Measurements from ENCODE around the gene BICRA.
"Not testable (repeated sequence)": the region's sequence is repeated elsewhere in the genome, so short reads cannot be mapped to it uniquely, and the experiment has no call there.

BICRA gene

DNA sequence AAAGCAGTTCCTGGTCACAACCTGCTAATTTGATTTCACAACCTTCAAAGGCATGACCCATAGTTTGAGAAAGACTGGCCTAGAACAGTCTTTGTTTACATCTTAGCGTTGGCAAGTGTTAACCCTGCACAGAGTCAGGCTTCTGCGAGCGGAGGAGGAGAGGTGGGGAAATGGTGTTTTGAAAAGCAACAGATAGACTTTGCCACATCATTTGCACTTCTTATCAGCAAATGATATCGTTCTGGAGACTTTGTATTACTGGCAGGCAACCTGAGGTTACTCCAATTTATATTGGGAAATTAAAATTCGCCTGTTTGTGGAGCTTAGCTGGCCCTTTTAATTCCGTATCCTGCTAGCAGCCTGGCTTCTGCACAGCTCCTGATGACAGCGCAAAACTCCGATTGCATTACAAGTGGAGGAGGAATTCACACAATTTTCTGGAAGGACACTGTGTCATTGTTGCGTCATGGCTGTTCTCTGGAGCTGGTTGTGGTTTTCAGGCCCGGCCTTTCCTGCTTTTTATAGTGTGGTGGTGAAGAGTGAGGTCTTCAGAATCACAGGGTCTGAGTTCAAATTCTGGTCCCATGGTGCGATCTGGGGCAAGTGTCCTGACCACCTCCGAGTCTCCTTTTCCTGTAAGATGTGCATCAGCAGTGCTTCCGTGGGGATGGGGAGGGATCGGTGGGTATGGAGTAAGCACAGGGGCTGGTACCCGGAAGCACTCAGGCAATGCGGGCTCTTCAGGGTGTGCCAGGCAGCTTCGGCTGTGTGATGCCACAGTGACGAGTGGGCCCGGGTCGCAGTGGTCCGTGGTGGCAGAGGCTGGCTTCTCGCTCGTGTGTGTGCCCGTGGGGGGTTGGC lies 55.2 kb downstream of the BICRA start:
- DNase-seq, result no peak

DNA sequence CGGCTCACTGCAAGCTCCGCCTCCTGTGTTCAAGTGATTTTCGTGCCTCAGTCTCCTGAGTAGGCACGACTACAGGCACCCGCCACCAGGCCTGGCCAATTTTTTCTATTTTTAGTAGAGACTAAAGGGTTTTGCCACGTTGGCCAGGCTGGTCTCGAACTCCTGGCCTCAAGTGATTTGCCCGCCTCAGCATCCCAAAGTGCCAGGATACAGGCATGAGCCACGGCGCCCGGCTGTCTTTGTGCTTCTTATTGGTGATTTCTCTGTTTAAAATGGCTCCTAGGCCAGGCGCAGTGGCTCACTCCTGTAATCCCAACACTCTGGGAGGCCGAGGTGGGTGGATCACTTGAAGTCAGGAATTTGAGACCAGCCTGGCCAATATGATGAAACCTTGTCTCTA lies 59.6 kb downstream of the BICRA start:
- DNase-seq, result not testable (repeated sequence)

DNA sequence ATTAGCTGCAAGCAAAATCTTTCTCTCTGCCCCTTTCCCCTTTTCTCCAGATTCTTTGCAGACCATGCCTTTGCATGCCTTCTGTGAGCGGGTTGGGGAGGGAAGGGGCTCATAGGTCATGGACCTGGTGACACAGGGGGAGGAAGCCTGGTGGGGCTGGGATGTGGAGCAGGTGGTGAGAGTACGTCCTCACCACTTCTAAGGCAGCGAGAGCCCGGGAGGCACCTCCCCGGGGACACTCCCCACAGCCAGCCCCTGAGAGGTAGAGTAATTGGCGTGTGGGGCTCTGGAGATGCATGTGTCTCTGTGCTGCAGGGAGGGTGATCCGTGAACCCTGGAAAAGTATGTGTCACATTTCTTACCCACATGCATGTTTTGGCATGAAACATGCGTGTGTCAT lies 61.8 kb downstream of the BICRA start:
- DNase-seq, result no peak

DNA sequence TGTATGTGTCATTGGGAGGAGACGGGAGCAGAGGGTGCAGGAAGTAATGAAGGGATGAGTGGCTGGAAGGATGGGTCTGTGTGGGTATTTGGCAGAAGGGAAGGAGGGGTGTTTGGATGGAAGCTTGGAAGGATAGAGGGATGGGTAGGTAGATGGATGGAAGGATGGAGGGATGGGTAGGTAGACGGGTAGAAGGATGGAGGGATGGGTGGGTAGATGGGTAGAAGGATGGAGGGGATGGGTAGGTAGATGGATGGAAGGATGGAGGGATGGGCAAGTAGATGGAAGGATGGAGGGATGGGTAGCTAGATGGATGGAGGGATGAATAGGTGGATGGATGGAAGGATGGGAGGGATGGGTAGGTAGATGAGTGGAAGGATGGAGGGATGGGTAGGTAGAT lies 62.6 kb downstream of the BICRA start:
- no peak for DNase-seq

DNA sequence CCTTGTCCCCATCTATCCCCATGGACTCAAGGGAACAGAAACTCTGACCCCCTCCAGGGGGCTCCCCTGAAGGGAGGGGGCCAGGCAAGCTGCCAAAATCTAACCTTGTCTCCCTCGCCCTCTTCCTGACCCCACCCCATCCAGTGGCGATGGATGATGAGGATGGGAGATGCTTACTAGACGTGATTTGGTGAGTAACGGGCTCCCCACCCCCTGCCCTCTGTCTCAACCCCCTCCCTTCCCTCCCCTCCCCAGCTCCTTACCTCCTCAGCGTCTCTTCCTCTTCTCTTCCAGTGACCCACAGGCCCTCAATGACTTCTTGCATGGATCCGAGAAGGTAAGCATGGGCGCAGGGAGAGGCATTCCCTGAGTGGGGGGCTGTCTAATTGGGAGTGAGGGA lies 64.5 kb downstream of the BICRA start:
- DNase-seq, result no peak

DNA sequence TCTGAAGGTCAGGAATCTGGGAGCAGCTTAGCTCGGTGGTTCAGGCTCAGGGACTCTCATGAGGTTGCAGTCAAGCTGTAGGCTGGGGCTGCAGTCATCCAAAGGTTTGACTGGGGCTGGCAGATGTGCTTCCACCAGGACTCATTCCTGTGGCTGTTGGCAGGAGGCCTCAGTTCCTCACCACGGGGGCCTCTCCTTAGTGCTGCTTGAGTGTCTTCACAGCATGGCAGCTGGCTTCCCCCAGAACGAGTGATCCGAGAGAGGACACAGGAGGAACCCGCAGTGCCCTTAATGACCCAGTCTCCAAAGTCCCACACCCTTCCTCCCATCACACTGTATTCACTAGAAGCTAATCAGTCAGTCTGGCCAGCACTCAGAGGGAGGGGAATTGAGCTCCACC lies 65.6 kb downstream of the BICRA start:
- DNase-seq, result no peak

DNA sequence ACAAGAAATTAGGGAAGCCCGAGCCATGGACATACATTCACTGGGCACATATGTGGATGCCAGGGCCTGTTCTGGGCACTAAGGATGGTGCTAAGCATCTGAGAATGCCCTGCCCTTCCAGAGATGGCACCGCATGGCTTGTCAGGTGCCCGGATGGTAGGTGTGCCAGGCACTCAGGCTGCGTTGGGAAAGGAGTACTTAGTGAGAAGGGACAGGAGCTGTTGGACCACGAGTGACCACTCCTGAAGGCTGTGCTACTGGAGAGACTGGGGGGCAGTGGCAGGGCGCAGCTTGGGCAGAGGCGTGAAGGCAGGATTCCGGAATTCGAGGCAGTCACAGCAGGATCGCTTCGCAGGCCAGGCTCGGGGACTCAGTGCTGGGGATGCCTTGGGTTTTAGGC lies 66.3 kb downstream of the BICRA start:
- DNase-seq, result no peak

DNA sequence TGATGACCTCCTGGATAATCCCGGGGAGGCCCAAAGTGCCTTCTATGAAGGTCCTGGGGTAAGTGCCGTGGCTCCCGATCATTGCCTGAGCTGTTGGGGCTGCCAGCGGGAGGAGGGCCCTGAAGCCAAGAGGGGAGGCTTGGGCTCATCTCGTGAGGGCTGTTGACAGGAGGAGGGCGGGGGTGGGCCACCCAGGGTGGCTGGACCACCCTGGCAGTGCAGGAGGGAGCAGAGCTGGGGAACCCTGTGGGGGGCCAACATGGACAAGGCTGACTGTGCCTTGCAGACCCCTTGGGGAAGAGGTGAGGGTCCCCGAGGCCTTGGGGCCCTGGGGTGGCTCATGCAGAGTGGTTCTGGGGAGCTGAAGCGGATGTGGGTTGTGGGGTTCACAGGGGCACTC lies 66.9 kb downstream of the BICRA start:
- no peak for DNase-seq

DNA sequence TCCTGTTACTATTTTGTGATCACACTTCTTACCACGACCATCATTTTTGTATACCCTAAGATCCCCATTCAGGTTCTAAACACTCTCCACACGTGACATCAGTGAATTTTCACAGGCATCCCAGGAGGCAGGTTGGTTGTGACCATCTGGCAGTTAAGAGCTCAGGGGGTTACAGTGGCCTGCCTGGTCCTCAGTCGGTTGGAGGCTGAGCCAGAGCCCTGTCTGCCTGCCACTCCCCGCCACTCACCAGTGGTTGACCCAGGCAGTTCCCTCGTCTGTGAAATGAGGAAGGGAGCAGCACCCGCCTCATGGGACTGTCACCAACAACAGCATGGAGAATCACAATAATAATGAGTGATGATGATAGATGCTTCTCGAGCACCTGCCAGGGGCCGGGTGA lies 67.9 kb downstream of the BICRA start:
- no peak for DNase-seq

DNA sequence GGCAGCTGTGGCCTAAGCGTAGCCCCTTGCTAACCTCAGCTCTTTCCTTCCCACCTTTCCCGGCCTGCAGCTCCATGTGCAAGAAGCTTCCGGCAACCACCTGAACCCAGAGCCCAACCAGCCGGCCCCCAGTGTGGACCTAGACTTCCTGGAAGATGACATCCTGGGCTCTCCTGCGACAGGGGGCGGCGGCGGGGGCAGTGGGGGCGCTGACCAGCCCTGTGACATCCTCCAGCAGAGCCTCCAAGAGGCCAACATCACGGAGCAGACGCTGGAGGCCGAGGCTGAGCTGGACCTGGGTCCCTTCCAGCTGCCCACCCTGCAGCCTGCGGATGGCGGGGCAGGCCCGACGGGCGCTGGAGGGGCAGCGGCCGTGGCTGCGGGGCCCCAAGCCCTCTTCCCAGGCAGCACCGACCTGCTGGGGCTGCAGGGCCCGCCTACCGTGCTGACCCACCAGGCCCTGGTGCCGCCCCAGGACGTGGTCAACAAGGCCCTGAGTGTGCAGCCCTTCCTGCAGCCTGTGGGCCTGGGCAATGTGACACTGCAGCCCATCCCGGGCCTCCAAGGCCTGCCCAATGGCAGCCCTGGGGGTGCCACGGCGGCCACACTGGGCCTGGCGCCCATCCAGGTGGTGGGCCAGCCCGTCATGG lies 70.4 kb downstream of the BICRA start:
- no peak for DNase-seq

DNA sequence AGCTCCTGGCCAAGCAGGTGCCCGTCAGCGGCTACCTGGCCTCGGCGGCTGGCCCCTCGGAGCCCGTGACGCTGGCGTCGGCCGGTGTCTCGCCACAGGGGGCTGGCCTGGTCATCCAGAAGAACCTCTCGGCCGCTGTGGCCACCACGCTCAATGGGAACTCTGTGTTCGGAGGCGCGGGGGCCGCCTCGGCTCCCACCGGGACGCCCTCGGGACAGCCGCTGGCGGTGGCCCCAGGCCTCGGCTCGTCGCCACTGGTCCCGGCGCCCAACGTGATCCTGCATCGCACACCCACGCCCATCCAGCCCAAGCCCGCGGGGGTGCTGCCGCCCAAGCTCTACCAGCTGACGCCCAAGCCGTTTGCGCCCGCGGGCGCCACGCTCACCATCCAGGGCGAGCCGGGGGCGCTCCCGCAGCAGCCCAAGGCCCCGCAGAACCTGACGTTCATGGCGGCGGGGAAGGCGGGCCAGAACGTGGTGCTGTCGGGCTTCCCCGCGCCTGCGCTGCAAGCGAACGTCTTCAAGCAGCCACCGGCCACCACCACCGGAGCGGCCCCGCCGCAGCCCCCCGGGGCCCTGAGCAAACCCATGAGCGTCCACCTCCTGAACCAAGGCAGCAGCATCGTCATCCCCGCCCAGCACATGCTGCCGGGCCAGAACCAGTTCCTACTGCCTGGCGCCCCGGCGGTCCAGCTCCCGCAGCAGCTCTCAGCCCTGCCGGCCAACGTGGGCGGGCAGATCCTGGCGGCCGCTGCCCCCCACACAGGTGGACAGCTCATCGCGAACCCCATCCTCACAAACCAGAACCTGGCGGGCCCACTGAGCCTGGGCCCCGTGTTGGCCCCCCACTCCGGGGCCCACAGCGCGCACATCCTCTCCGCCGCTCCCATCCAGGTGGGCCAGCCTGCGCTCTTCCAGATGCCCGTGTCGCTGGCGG lies 71.3 kb downstream of the BICRA start:
- no peak for DNase-seq

DNA sequence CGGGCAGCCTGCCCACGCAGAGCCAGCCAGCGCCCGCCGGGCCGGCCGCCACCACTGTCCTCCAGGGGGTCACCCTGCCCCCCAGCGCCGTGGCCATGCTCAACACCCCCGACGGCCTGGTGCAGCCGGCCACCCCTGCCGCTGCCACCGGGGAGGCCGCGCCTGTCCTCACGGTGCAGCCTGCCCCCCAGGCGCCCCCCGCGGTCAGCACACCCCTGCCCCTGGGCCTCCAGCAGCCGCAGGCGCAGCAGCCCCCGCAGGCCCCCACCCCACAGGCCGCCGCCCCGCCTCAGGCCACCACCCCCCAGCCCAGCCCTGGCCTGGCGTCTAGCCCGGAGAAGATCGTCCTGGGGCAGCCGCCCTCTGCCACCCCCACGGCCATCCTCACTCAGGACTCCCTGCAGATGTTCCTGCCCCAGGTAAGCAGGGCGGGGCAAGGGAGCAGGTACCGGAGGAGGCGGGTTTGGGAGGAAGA lies 72.0 kb downstream of the BICRA start:
- no peak for DNase-seq

DNA sequence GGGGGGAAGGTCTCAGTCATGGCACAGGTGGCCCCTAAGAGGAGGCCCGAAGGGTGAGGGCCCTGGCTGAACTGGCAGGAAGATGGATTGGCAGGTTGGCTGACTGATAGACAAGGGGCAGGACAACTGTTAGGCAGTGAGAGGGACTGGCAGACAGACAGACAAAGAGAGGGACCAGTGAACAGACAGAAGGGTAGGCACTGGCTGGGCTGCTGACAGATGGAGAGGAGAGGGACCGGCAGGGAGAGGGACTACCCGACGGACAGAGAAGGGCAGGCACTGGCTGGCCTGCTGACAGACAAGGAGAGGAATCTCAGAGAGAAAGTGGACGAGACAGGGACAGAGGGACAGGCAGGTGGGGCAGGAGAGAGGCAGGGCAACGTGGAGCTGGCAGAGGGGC lies 72.5 kb downstream of the BICRA start:
- DNase-seq, result no peak

DNA sequence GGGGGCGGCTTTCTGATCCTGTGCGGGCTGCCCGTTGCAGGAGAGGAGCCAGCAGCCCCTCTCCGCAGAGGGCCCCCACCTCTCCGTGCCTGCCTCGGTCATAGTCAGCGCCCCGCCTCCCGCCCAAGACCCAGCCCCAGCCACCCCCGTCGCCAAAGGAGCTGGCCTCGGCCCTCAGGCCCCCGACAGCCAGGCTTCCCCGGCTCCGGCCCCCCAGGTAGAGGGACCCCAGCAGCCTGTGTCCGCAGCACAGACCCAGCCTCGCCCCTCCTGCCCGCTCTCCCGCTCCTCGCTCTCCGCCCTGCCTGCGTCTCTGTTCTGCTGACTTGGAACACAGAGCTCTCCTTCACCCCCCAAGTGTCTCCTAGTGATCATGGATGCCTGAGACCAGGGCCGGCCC lies 73.0 kb downstream of the BICRA start:
- no peak for DNase-seq

DNA sequence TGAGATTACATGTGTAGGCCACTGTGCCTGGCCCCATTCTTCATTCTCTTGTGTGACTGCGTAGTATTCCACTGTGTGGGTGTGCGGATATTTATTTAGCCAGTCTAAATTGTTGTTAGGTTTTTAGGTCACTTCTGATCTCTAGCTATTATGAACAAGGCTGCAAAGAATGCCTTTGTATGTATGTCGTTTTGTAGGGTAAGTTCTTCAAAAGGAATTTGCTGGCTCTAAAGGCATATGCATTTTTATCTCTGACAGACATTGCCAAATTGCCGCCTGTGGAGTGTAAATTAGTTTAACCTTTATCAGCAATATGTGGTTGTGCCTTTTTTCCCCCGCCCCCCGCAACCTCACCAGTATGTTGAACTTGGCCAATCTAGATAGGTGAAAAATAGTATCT lies 74.0 kb downstream of the BICRA start:
- DNase-seq, result no peak

DNA sequence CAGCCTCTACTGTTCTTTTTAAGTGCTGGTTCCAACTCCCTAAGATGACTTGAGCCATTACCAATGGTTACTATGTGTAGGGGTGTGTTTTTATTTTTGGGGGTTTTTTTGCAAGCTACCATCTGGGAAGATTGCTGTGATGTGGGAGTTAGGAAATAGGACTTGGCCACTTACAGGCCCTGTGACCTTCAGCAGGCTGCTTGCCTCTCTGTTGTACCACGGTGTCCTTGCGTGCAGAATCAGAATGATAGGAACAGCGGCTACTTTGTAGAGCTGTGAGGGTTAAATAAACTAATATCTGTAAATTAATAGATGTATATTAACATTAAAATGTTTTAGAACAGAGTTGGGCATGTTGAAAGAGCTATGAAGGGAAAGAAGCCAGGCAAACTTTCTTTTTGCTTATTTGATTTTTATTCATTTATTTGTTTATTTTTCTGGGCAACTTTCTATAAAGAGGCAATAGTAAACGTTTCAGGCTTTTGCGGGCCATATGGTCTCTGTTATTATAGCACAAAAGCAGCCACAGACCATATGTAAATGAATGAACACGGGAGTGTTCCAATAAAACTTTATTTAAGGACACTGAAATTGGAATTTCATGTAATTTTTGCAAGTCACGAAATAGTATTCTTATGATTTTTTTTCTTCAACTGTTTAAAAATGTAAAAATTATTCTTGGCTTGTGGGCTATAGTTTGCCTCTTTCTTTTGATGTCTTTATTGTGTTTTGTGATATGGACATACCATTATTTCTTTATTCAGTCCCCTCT lies 77.9 kb downstream of the BICRA start:
- DNase-seq, result no peak

DNA sequence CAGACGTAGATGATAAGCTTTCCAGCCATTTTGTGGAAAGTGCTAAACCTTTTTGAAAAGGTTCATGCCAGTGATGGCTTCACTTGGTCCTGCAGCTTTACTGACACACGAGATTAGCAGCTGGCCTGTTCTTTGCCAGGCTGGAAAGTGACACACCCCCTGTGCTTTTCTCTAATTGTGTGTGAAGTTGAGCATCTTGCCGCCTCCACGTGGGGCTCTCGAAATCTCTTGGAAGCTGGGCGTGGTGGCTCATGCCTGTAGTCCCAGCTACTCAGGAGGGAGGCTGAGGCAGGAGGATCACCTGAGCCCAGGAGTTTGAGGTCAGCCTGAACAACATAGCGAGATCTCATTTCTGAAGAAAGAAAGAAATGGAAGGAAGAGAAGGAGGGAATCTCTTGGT lies 79.0 kb downstream of the BICRA start:
- no peak for DNase-seq

DNA sequence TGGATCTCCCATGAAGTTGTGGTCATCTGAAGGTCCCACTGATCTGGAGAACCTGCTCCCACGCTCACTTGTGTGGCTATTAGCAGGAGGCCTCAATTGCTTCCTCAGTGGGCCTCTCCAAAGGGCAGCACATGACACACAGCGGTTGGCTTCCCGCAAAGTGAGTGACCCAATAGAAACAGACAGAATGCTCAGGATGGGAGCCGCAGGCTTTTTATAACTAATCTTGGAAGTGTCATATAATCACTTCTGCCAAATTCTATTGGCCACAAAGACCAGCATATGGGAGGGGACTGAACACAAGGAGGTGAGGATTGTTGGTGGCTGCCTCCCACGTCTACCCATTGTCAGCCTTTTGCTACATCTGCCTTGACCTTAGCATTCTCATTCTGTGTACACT lies 82.2 kb downstream of the BICRA start:
- DNase-seq, result no peak

DNA sequence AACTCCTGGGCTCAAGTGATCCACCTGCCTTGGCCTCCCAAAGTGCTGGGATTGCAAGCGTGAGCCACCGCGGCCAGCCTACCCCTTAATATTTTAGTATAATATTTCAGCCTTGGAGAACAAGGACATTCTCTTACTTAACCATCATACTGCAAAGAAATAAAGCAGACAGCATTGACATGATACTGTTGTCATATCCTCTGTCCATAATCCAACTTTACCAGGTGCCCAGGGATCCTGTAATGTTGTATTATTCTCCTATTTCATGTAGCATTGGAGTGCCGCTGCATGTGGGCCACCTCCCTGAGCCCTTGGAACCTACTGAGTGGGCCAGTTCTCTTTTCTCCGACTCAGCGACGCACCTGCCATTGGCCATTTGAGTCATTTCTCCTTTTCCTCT lies 82.8 kb downstream of the BICRA start:
- no peak for DNase-seq

DNA sequence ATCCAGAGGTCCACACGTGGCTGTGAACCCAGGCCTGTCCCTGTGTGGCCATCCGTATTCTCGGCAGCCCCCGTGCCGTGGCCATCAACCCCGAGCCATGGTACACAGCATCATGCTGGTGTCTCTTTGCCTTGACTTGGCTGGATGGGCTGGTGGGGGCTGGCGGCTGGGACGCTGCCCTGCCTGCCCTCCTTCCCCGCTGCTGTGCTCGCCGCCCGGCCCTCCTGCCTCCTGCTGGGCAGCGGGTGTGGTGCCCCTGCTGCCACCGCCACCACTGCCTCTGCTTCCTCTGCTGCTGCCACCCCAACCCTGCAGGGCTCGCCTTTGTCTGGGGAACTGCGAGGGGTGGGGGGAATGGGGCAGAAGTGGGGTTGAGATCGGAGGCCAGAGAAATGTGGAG lies 84.6 kb downstream of the BICRA start:
- no peak for DNase-seq

DNA sequence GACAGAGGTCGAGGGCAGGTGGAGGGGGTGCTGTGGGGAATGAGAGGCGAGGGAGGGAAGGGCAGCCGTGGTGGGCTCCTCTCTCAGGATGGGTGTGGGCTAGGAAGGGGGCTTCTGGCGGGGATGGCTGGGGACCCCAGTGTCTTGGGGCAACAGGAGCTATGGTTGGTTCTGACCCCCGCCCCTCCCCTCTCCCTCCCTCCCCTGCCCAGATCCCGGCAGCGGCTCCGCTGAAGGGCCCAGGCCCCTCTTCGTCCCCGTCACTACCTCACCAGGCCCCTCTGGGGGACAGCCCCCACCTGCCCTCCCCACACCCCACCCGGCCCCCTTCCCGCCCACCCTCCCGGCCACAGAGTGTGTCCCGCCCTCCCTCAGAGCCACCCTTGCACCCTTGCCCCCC lies 85.0 kb downstream of the BICRA start:
- DNase-seq, result no peak

DNA sequence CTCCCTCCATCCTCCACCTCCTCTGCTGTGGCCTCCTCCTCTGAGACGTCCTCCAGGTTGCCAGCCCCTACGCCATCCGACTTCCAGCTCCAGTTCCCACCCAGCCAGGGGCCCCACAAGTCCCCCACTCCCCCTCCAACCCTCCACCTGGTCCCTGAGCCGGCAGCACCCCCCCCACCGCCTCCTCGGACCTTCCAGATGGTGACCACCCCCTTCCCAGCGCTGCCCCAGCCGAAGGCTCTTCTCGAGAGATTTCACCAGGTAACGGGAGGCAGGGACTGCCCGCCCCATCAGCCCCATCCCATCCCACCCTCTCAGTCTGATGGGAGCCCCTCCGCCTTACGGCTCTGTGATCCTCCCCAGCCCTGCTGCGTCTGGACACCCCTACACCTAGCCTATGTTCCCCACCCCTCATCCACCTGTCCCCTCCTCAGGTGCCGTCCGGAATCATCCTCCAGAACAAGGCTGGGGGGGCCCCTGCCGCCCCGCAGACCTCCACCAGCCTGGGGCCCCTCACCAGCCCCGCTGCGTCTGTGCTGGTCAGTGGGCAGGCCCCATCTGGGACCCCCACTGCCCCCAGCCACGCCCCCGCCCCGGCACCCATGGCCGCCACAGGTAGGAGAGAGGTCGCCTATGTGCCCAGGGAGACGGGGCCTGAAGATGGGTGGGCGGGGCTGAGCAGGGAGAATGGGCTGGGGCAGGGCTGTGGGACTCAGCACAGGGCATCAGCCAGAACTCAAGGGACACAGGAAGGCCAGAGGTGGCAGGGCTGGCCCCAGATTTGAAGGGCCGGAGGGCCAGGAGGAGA lies 85.7 kb downstream of the BICRA start:
- no peak for DNase-seq

All from NCI-H774 (cell line).